Measurements from ENCODE around the gene LETM1.

- TF ChIP-seq CTCF (conservative IDR thresholded peaks at IDR 0.05 in 1 of 2, IDR thresholded peaks at IDR 0.05 in 1 of 2; ENCODE audit: low read depth in 1 of 2, low read length in 2 of 2) = no peak
- no peak for TF ChIP-seq EZH2 (IDR thresholded peaks at IDR 0.05; ENCODE audit: low read length, missing control alignments)
These were observed 1.2 kb upstream of the LETM1 start for GRCh38 chr4:1856943-1857699.

Data from fibroblast of lung (primary cell).